IPS-20b (cell line): Measurements from ENCODE around the gene TLE2.
A peak's percentile ranks its signal among the peaks of the same experiment; 100 is the strongest.

ENCODE experiments used
- H3K27ac ChIP-seq: one replicate; pipeline ENCODE4 v1.5.1; 2013; ENCODE audit warnings: low read length
- H3K27me3 ChIP-seq: 2 replicates; pipeline ENCODE4 v1.6.1; 2013; ENCODE audit warnings: mild to moderate bottlenecking, low read length, inconsistent platforms; ENCODE audit not compliant: insufficient read depth
- H3K36me3 ChIP-seq: 2 replicates; pipeline ENCODE4 v1.6.1; 2013; ENCODE audit warnings: low read depth, mild to moderate bottlenecking, inconsistent platforms, low read length, moderate library complexity; ENCODE audit not compliant: insufficient read depth
- H3K4me1 ChIP-seq: 2 replicates; pipeline ENCODE4 v1.6.1; 2013; ENCODE audit warnings: mild to moderate bottlenecking, control low read depth, inconsistent platforms, low read length, moderate library complexity; ENCODE audit not compliant: insufficient read depth
- H3K4me3 ChIP-seq: 2 replicates; pipeline ENCODE4 v1.5.1; 2013; ENCODE audit warnings: mild to moderate bottlenecking, low read length, inconsistent platforms
- H3K9ac ChIP-seq: 2 replicates; pipeline ENCODE4 v1.6.1; 2013; ENCODE audit warnings: low read depth, mild to moderate bottlenecking, inconsistent platforms, low read length, moderate library complexity
- H3K9me3 ChIP-seq: 2 replicates; pipeline ENCODE4 v1.6.1; 2013; ENCODE audit warnings: mild to moderate bottlenecking, low read depth, low read length, inconsistent platforms; ENCODE audit not compliant: insufficient read depth

The TLE2 gene

GRCh38 chr19:3034656-3035541, 5.8 kb upstream of the TLE2 start:
- H3K4me3 ChIP-seq: peak overlapping the region; percentile 68
- H3K9me3 ChIP-seq: no peaks in the 10 kb centered on the region
- H3K27me3 ChIP-seq: peaks cover 80% of the 10 kb centered on the region
- H3K36me3 ChIP-seq: no peaks in the 10 kb centered on the region
- peak overlapping the region; percentile 48; the same call in 1 of the 2 replicates for H3K9ac ChIP-seq
- peaks cover 5% of the 10 kb centered on the region for H3K4me1 ChIP-seq
- H3K27ac ChIP-seq: no peak overlapping the region

- H3K27me3 ChIP-seq: peaks cover 80% of the 10 kb centered on the region
- H3K4me1 ChIP-seq: peaks cover 5% of the 10 kb centered on the region
- H3K9ac ChIP-seq: no peak overlapping the region
- H3K36me3 ChIP-seq: no peaks in the 10 kb centered on the region
- H3K9me3 ChIP-seq: no peaks in the 10 kb centered on the region
- peak overlapping the region; percentile 68; the same call in 1 of the 2 replicates for H3K4me3 ChIP-seq
- no peak overlapping the region for H3K27ac ChIP-seq
These were observed 5.3 kb upstream of the TLE2 start for GRCh38 chr19:3034406-3034655.

- no peak overlapping the region for H3K27ac ChIP-seq
- H3K9ac ChIP-seq: no peak overlapping the region
- H3K36me3 ChIP-seq: no peaks in the 10 kb centered on the region
- peaks cover 5% of the 10 kb centered on the region for H3K4me1 ChIP-seq
- H3K4me3 ChIP-seq: no peak overlapping the region
- peaks cover 78% of the 10 kb centered on the region for H3K27me3 ChIP-seq
- H3K9me3 ChIP-seq: no peaks in the 10 kb centered on the region
These were observed 4.7 kb upstream of the TLE2 start for GRCh38 chr19:3033595-3034405.

GRCh38 chr19:3031607-3031867, 2.5 kb upstream of the TLE2 start:
- H3K36me3 ChIP-seq: no peaks in the 10 kb centered on the region
- H3K9ac ChIP-seq: no peak overlapping the region
- no peak overlapping the region for H3K27ac ChIP-seq
- peaks cover 4% of the 10 kb centered on the region; the same call in 1 of the 2 replicates for H3K9me3 ChIP-seq
- peaks cover 84% of the 10 kb centered on the region for H3K27me3 ChIP-seq
- peaks cover 5% of the 10 kb centered on the region for H3K4me1 ChIP-seq
- H3K4me3 ChIP-seq: no peak overlapping the region

GRCh38 chr19:3028305-3029064, 595 bp downstream of the TLE2 start:
- Histone ChIP-seq H3K9ac (no peak overlapping the region), H3K4me1 (peaks cover 7% of the 10 kb centered on the region), H3K36me3 (no peaks in the 10 kb centered on the region), H3K27ac (no peak overlapping the region), H3K9me3 (peaks cover 4% of the 10 kb centered on the region; the same call in 1 of the 2 replicates), H3K4me3 (peak overlapping the region; percentile 60; the same call in 1 of the 2 replicates), H3K27me3 (peaks cover 97% of the 10 kb centered on the region)

- Histone ChIP-seq H3K4me1 (peaks cover 7% of the 10 kb centered on the region), H3K9me3 (peaks cover 4% of the 10 kb centered on the region; the same call in 1 of the 2 replicates), H3K27me3 (peaks cover 96% of the 10 kb centered on the region), H3K9ac (no peak overlapping the region), H3K36me3 (no peaks in the 10 kb centered on the region), H3K4me3 (peak overlapping the region; percentile 60; the same call in 1 of the 2 replicates), H3K27ac (no peak overlapping the region)
These were observed 1.1 kb downstream of the TLE2 start for GRCh38 chr19:3027981-3028304.

GRCh38 chr19:3027292-3027691, 1.8 kb downstream of the TLE2 start:
- peaks cover 89% of the 10 kb centered on the region for H3K27me3 ChIP-seq

GRCh38 chr19:3026768-3027167, 2.3 kb downstream of the TLE2 start:
- Histone ChIP-seq H3K36me3 (no peaks in the 10 kb centered on the region), H3K4me1 (peaks cover 7% of the 10 kb centered on the region), H3K9ac (no peak overlapping the region), H3K9me3 (peaks cover 4% of the 10 kb centered on the region; the same call in 1 of the 2 replicates), H3K4me3 (no peak overlapping the region), H3K27me3 (peaks cover 84% of the 10 kb centered on the region), H3K27ac (no peak overlapping the region)

More at GRCh38 chr19:3027292-3027691, 1.8 kb downstream of the TLE2 start:
- H3K9me3 ChIP-seq: peaks cover 4% of the 10 kb centered on the region; the same call in 1 of the 2 replicates
- H3K36me3 ChIP-seq: no peaks in the 10 kb centered on the region
- H3K4me3 ChIP-seq: no peak overlapping the region
- no peak overlapping the region for H3K27ac ChIP-seq
- H3K9ac ChIP-seq: no peak overlapping the region
- H3K4me1 ChIP-seq: peaks cover 7% of the 10 kb centered on the region

GRCh38 chr19:3025549-3025886, 3.6 kb downstream of the TLE2 start:
- Histone ChIP-seq H3K9ac (no peak overlapping the region), H3K4me1 (peaks cover 7% of the 10 kb centered on the region), H3K27me3 (peaks cover 71% of the 10 kb centered on the region), H3K36me3 (no peaks in the 10 kb centered on the region), H3K9me3 (peaks cover 4% of the 10 kb centered on the region; the same call in 1 of the 2 replicates), H3K27ac (no peak overlapping the region), H3K4me3 (peak overlapping the region; percentile 54; the same call in 1 of the 2 replicates)

GRCh38 chr19:3024870-3025548, 4.1 kb downstream of the TLE2 start:
- Histone ChIP-seq H3K36me3 (no peaks in the 10 kb centered on the region), H3K27ac (no peak overlapping the region), H3K4me1 (peaks cover 7% of the 10 kb centered on the region), H3K4me3 (peak overlapping the region; percentile 54; the same call in 1 of the 2 replicates), H3K9me3 (peaks cover 4% of the 10 kb centered on the region; the same call in 1 of the 2 replicates), H3K9ac (no peak overlapping the region), H3K27me3 (peaks cover 66% of the 10 kb centered on the region)

GRCh38 chr19:3024509-3024869, 4.6 kb downstream of the TLE2 start:
- peaks cover 61% of the 10 kb centered on the region for H3K27me3 ChIP-seq
- no peaks in the 10 kb centered on the region for H3K36me3 ChIP-seq
- peak overlapping the region; percentile 54; the same call in 1 of the 2 replicates for H3K4me3 ChIP-seq
- H3K9me3 ChIP-seq: peaks cover 4% of the 10 kb centered on the region; the same call in 1 of the 2 replicates
- no peak overlapping the region for H3K9ac ChIP-seq
- no peak overlapping the region for H3K27ac ChIP-seq
- H3K4me1 ChIP-seq: peaks cover 7% of the 10 kb centered on the region
